GM12864 (cell line): ENCODE data around the gene CACNA1E.

Experiments used
- DNase-seq: peaks from one replicate; pipeline ENCODE4 v3.0.0-alpha.2; 2011; ENCODE audit warnings: low read depth
- H3K4me3 ChIP-seq: 2 replicates; pipeline ENCODE4 v1.5.1; 2011; ENCODE audit warnings: mild to moderate bottlenecking, low read depth, low read length, control low read depth
- TF ChIP-seq, protein P1 (sequence below): IDR thresholded peaks from 2 replicates; pipeline ENCODE4 v1.5.1; 2011; ENCODE audit warnings: low read depth, mild to moderate bottlenecking, moderate library complexity, low read length, control low read depth, inconsistent platforms; ENCODE audit errors: missing control alignments

The CACNA1E gene

GRCh38 chr1:181651276-181651675, 168.0 kb downstream of the CACNA1E start:
- DNase-seq, result no peak
- H3K4me3 ChIP-seq, result no peak overlapping the region
- TF ChIP-seq, protein P1, sequence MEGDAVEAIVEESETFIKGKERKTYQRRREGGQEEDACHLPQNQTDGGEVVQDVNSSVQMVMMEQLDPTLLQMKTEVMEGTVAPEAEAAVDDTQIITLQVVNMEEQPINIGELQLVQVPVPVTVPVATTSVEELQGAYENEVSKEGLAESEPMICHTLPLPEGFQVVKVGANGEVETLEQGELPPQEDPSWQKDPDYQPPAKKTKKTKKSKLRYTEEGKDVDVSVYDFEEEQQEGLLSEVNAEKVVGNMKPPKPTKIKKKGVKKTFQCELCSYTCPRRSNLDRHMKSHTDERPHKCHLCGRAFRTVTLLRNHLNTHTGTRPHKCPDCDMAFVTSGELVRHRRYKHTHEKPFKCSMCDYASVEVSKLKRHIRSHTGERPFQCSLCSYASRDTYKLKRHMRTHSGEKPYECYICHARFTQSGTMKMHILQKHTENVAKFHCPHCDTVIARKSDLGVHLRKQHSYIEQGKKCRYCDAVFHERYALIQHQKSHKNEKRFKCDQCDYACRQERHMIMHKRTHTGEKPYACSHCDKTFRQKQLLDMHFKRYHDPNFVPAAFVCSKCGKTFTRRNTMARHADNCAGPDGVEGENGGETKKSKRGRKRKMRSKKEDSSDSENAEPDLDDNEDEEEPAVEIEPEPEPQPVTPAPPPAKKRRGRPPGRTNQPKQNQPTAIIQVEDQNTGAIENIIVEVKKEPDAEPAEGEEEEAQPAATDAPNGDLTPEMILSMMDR, result no peak

- TF ChIP-seq, protein P1, result no peak
- H3K4me3 ChIP-seq, result no peak overlapping the region
- DNase-seq, result no peak
These were observed 172.4 kb downstream of the CACNA1E start for GRCh38 chr1:181655756-181656155.

- no peak overlapping the region for H3K4me3 ChIP-seq
- DNase-seq, result no peak
- TF ChIP-seq, protein P1, result no peak
These were observed 173.2 kb downstream of the CACNA1E start for GRCh38 chr1:181656491-181656890.

DNA sequence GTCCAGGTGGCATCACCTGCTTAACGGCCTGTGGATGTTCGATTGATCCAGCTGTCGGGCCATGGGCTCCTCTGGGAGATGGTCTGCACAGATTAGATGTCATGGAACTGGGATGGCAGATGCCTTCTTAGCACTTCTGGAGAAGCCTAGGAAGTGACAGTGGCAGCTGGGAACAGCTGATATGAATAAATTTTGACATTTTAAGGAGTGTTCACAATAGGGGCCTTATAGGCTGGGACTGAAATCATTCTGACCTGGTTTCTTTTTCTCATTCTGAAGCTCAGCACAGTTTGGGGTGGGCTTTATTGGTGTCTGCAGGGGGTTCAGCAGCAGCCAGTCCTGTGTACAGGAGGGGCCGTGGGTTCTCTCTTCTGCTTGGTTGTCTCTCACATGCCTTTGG, 175.3 kb downstream of the CACNA1E start:
- DNase-seq, result no peak
- no peak overlapping the region for H3K4me3 ChIP-seq
- TF ChIP-seq, protein P1, result no peak

DNA sequence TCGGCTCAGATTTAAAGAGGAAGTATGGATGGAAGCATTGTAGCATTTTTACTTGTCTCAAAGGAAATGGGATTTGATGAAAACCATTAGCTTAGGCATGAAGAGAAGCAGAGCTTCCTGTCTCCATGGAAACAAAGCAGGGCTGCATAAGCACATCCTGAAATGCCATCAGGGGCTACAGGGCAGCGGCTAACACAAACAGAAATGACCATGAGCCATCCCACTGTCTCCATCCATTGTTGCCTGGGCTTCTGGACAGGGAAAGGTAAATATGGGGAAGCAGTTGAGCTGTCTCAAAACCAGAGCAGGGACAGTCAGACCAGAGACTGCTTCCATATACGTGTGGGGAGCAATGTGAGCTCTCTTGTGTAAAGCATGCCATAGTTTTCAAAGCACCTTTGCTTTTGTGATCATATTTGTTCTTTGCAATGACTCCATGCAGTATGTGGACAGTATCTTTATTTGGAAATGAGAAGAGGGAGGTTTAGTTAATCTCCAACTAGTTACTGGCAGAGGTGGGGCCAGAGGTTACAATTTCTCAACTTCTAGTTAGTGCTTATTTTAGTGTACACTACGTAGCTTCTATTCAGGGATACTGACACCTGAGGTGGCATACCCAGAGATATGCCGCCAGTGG, 176.1 kb downstream of the CACNA1E start:
- H3K4me3 ChIP-seq, result no peak overlapping the region
- TF ChIP-seq, protein P1, result no peak
- DNase-seq, result no peak

DNA sequence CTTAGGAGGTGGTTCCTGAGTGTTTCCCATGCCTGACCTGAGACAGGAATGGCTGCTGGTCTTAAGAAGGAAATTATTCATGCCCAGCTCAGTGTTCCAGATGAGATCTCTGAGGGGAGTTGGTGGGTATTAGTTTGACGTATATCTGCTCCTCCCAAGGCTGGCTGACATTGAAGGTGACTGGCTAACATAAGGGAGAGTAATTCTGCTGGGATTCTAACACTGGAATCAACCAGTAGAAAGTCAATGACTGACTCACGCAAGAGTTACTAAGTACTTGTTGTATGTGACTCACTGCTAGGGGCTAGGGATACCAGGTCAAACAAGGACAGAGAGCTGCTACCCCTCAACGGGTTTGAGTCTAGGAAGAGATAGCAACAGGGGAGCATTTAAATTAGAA, 177.3 kb downstream of the CACNA1E start:
- no peak for DNase-seq
- H3K4me3 ChIP-seq, result no peak overlapping the region
- TF ChIP-seq, protein P1, result no peak

DNA sequence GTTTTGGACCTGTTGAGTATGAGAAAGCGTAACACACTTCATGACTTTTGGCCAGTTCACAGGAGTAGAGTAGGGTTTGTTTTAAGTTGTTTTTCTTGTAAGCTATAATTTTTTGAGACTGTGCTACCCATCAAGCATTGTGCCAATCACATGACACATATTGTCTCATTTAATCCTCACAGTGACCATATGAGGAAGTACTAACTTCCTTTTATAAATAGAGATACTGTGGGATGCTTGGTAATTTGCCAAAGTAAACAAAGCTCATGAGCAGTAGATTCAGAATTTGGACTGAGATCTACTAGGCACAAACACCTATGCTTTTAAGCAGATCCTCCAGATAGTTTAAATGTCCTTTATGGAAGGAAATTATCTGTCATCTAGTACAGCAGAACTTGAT, 178.3 kb downstream of the CACNA1E start:
- DNase-seq, result no peak
- TF ChIP-seq, protein P1, result no peak
- no peak overlapping the region for H3K4me3 ChIP-seq
